Stimulated activated CD8-positive, alpha-beta memory T cell treated with anti-CD3 and anti-CD28 coated beads, Interleukin-7, amount 100 ng/mL, for 24 hours (primary cell): ENCODE data around the gene SLC7A1.

ENCODE experiments used
- DNase-seq: peaks from one replicate; pipeline ENCODE4 v3.0.0-alpha.2; 2020; ENCODE audit warnings: low read depth

The SLC7A1 gene

GRCh38 chr13:29530901-29531300, 64.6 kb downstream of the SLC7A1 start:
- no peak for DNase-seq

- no peak for DNase-seq
Observed at GRCh38 chr13:29529754-29530153, 65.7 kb downstream of the SLC7A1 start.

GRCh38 chr13:29527916-29528315, 67.6 kb downstream of the SLC7A1 start:
- no peak for DNase-seq

GRCh38 chr13:29527511-29527910, 68.0 kb downstream of the SLC7A1 start:
- DNase-seq, result no peak

- DNase-seq, result no peak
Observed at GRCh38 chr13:29526741-29527140, 68.7 kb downstream of the SLC7A1 start.

- no peak for DNase-seq
Observed at GRCh38 chr13:29525757-29526156, 69.7 kb downstream of the SLC7A1 start.

- DNase-seq, result no peak
Observed at GRCh38 chr13:29524641-29525040, 70.8 kb downstream of the SLC7A1 start.

- DNase-seq, result no peak
Observed at GRCh38 chr13:29524176-29524575, 71.3 kb downstream of the SLC7A1 start.

- no peak for DNase-seq
Observed at GRCh38 chr13:29523199-29523961, 72.1 kb downstream of the SLC7A1 start.

GRCh38 chr13:29522044-29522685, 73.3 kb downstream of the SLC7A1 start:
- no peak for DNase-seq

- DNase-seq, result no peak
Observed at GRCh38 chr13:29521336-29521735, 74.2 kb downstream of the SLC7A1 start.

- no peak for DNase-seq
Observed at GRCh38 chr13:29520671-29521070, 74.8 kb downstream of the SLC7A1 start.

GRCh38 chr13:29519921-29520320, 75.6 kb downstream of the SLC7A1 start:
- DNase-seq, result no peak

GRCh38 chr13:29516880-29517279, 78.6 kb downstream of the SLC7A1 start:
- DNase-seq, result no peak

GRCh38 chr13:29516012-29516411, 79.5 kb downstream of the SLC7A1 start:
- no peak for DNase-seq

- no peak for DNase-seq
Observed at GRCh38 chr13:29515372-29515771, 80.1 kb downstream of the SLC7A1 start.

GRCh38 chr13:29514720-29515310, 80.7 kb downstream of the SLC7A1 start:
- no peak for DNase-seq

GRCh38 chr13:29513981-29514719, 81.3 kb downstream of the SLC7A1 start:
- no peak for DNase-seq

- no peak for DNase-seq
Observed at GRCh38 chr13:29513002-29513980, 82.2 kb downstream of the SLC7A1 start.

GRCh38 chr13:29511980-29512379, 83.5 kb downstream of the SLC7A1 start:
- no peak for DNase-seq

- no peak for DNase-seq
Observed at GRCh38 chr13:29511106-29511796, 84.2 kb downstream of the SLC7A1 start.
